ENCODE measurements around the gene C11orf97.
"Not testable (repeated sequence)": the region's sequence is repeated elsewhere in the genome, so short reads cannot be mapped to it uniquely, and the experiment has no call there.

The C11orf97 gene

DNA sequence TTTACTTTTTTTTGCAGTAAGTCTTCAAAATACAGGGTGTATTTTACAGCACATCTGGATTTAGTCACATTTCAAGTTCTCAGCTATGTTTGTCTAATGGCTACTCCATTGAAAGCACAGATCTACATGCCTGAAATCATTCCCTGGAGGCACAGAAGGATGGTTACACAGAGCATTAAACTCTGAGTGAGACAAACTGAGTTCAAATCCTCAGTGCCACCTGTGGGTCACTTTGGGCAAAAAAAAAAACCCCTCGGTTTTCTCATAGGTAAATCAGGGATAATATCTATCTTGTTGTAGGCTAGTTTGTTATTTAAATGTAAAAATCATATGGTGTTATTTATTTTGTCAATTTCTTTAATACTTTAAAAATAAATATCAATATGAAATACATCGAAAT lies 10.7 kb upstream of the C11orf97 start:
- Histone ChIP-seq H3K27ac (ENCODE audit: insufficient read depth, low read depth, low read length, poor library complexity, severe bottlenecking) (no peak overlapping the region), H3K27me3 (ENCODE audit: control insufficient read depth, insufficient read depth, low read length, poor library complexity, severe bottlenecking) (no peaks in the 10 kb centered on the region), H3K4me1 (ENCODE audit: control insufficient read depth, insufficient read depth, low read length) (no peaks in the 10 kb centered on the region), H3K9me3 (ENCODE audit: control insufficient read depth, low read length) (no peaks in the 10 kb centered on the region), H3K4me3 (ENCODE audit: insufficient read depth, low read depth, low read length) (no peak overlapping the region), H3K36me3 (ENCODE audit: control insufficient read depth, insufficient read depth, low read length) (no peaks in the 10 kb centered on the region)
- WGBS, 2 experiments: 83% methylated on average over 2 of the region's 2 CpGs; no CpG with 5 or more reads in 1 of the 2 experiments

DNA sequence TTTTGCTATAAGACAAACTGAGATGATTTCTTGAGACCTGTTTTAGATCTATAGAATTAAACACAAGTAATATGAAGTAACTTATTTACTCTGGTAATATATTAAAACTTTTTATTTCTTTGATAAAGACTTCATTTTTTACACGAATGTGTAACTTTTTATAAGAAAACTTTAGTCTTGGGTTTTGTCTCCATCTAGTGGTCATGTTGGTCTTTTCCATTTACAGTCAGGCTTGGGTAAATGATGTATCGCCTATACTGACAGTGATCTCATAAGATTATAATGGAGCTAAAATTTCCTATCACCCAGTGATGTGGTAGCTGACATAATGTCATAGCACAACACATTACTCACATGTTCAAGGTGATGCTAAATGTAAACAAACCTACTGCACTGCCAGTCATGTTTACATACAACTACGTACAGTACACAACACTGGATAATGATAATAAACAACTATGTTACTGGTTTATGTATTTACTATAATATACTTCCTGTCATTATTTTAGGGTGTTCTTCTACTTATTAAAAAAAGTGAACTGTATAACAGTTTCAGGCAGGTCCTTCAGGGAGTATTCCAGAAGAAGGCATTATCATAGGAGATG lies 7.5 kb upstream of the C11orf97 start:
- 20 to 38% methylated on average over 1 to 3 of the region's 3 CpGs for WGBS, 2 experiments
- no peak overlapping the region for H3K27ac ChIP-seq (ENCODE audit: insufficient read depth, low read depth, low read length, poor library complexity, severe bottlenecking)
- H3K9me3 ChIP-seq (ENCODE audit: control insufficient read depth, low read length): no peaks in the 10 kb centered on the region
- no peaks in the 10 kb centered on the region for H3K4me1 ChIP-seq (ENCODE audit: control insufficient read depth, insufficient read depth, low read length)
- H3K27me3 ChIP-seq (ENCODE audit: control insufficient read depth, insufficient read depth, low read length, poor library complexity, severe bottlenecking): no peaks in the 10 kb centered on the region
- H3K36me3 ChIP-seq (ENCODE audit: control insufficient read depth, insufficient read depth, low read length): no peaks in the 10 kb centered on the region
- H3K4me3 ChIP-seq (ENCODE audit: insufficient read depth, low read depth, low read length): no peak overlapping the region

DNA sequence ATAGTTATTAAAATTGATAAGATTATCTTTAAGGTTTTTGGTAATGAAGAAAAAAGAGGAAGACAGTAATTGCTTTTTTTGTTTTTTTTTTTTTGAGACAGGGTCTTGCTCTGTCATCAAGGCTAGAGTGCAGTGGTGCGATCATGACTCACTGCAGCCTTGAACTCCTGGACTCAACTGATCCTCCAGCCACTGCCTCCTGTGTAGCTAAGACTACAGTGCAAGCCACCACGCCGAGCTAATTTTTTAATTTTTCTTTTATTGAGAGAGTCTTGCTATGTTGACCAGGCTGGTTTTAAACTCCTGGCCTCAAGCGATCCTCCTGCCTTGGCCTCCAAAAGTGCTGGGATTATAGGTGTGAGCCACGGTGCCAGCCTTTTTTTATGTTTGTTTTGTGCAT lies 5.7 kb upstream of the C11orf97 start:
- WGBS, 2 experiments: 89 to 97% methylated on average over 4 of the region's 5 CpGs
- not testable (repeated sequence) for H3K27me3 ChIP-seq (ENCODE audit: control insufficient read depth, insufficient read depth, low read length, poor library complexity, severe bottlenecking); H3K4me3 ChIP-seq (ENCODE audit: insufficient read depth, low read depth, low read length); H3K4me1 ChIP-seq (ENCODE audit: control insufficient read depth, insufficient read depth, low read length); H3K36me3 ChIP-seq (ENCODE audit: control insufficient read depth, insufficient read depth, low read length); H3K9me3 ChIP-seq (ENCODE audit: control insufficient read depth, low read length); H3K27ac ChIP-seq (ENCODE audit: insufficient read depth, low read depth, low read length, poor library complexity, severe bottlenecking)

DNA sequence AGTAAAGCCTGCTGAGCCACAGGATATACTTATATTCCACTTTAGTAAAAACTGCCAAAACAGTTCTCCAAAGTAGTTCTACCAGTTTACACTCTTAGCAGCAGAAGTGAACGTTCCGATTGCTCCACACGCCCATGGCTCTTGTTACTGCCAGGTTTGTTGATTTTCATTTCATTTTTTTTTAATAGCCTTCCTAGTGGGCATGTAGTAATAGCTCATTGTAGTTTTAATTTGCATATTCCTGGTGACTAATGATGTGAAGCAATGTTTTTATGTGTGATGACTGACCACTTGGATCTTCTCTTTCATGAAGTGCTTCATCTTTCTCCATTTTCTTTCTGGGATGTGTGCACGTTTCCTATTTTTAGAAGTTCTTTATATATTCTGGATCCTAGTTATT lies 4.8 kb upstream of the C11orf97 start:
- H3K4me3 ChIP-seq (ENCODE audit: insufficient read depth, low read depth, low read length): no peak overlapping the region
- H3K27me3 ChIP-seq (ENCODE audit: control insufficient read depth, insufficient read depth, low read length, poor library complexity, severe bottlenecking): peaks cover 11% of the 10 kb centered on the region
- H3K4me1 ChIP-seq (ENCODE audit: control insufficient read depth, insufficient read depth, low read length): peaks cover 3% of the 10 kb centered on the region
- no peaks in the 10 kb centered on the region for H3K9me3 ChIP-seq (ENCODE audit: control insufficient read depth, low read length)
- H3K27ac ChIP-seq (ENCODE audit: insufficient read depth, low read depth, low read length, poor library complexity, severe bottlenecking): no peak overlapping the region
- H3K36me3 ChIP-seq (ENCODE audit: control insufficient read depth, insufficient read depth, low read length): no peaks in the 10 kb centered on the region
- 78 to 82% methylated on average over 3 to 4 of the region's 4 CpGs for WGBS, 2 experiments

DNA sequence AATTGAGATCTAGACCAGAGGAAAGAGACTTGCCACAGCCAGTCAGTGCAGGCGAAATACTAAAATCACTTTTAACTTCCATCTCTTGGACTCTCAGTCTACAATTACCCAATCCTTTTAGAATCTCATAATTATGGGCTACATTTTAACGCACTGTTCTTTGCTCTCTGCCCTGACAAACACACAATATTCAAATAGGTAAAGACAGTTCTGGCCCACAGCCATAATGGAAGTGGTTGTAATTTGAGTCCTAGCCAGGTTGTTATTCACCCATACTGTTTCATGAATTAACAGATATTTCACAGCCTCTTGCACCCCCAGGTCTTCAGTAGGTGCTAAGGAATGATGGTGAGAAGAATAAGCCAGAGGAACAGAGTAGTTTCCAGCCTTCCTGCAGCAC lies 830 bp downstream of the C11orf97 start:
- Histone ChIP-seq H3K4me3 (ENCODE audit: insufficient read depth, low read depth, low read length) (no peak overlapping the region), H3K4me1 (ENCODE audit: control insufficient read depth, insufficient read depth, low read length) (peaks cover 3% of the 10 kb centered on the region), H3K27ac (ENCODE audit: insufficient read depth, low read depth, low read length, poor library complexity, severe bottlenecking) (no peak overlapping the region), H3K27me3 (ENCODE audit: control insufficient read depth, insufficient read depth, low read length, poor library complexity, severe bottlenecking) (peaks cover 33% of the 10 kb centered on the region), H3K9me3 (ENCODE audit: control insufficient read depth, low read length) (no peaks in the 10 kb centered on the region), H3K36me3 (ENCODE audit: control insufficient read depth, insufficient read depth, low read length) (no peaks in the 10 kb centered on the region)
- 93 to 98% methylated on average over 2 of the region's 2 CpGs for WGBS, 2 experiments

DNA sequence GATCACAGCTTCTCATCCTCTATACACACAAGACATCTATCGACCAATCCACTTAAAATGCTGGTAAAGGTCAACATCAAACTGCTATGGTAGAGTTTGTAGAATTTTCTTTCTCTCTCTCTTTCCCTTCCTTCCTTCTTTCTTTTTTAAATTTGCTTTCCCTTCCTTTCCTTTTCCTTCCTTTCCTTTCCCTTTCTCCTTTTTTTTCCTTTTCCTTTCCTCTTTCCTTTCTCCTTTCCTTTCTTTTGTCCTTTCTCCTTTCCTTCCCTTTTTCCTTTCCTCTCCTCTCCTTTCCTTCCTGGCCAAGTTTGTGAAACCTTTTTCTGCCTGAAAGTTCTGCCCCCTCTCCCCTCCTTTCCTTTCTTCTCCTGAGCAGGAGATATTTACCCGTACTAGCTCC lies 3.1 kb downstream of the C11orf97 start:
- Histone ChIP-seq H3K9me3 (ENCODE audit: control insufficient read depth, low read length) (no peaks in the 10 kb centered on the region), H3K27me3 (ENCODE audit: control insufficient read depth, insufficient read depth, low read length, poor library complexity, severe bottlenecking) (peaks cover 33% of the 10 kb centered on the region)
- 71 to 78% methylated on average over 1 to 2 of the region's 2 CpGs for WGBS, 2 experiments

DNA sequence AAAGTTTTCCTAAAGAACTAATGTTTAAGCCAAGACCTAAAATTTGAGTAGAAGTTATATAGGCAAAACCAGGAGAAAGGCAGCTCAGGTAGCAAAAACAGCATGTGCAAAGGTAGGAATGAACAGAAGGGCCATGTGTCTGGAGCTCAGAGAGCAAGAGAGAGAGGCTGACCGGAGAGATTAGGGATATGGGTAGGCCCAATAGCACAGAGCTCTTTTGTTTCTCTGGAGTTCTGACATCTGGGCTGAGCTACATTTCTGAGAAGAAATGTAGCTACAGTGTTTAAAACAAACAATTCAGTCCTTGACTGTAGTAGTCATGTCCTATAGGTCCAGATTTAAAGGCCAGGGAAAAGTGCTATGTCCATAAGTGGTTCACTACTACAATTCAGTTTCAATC lies 4.5 kb downstream of the C11orf97 start:
- Histone ChIP-seq H3K9me3 (ENCODE audit: control insufficient read depth, low read length) (no peaks in the 10 kb centered on the region), H3K4me3 (ENCODE audit: insufficient read depth, low read depth, low read length) (no peak overlapping the region), H3K36me3 (ENCODE audit: control insufficient read depth, insufficient read depth, low read length) (no peaks in the 10 kb centered on the region), H3K27ac (ENCODE audit: insufficient read depth, low read depth, low read length, poor library complexity, severe bottlenecking) (no peak overlapping the region), H3K4me1 (ENCODE audit: control insufficient read depth, insufficient read depth, low read length) (peaks cover 3% of the 10 kb centered on the region), H3K27me3 (ENCODE audit: control insufficient read depth, insufficient read depth, low read length, poor library complexity, severe bottlenecking) (peaks cover 30% of the 10 kb centered on the region)
- 30 to 41% methylated on average over 1 of the region's 1 CpG for WGBS, 2 experiments

More for the DNA sequence above, 3.1 kb downstream of the C11orf97 start:
- Histone ChIP-seq H3K4me1 (ENCODE audit: control insufficient read depth, insufficient read depth, low read length) (peaks cover 3% of the 10 kb centered on the region), H3K36me3 (ENCODE audit: control insufficient read depth, insufficient read depth, low read length) (no peaks in the 10 kb centered on the region), H3K27ac (ENCODE audit: insufficient read depth, low read depth, low read length, poor library complexity, severe bottlenecking) (no peak overlapping the region), H3K4me3 (ENCODE audit: insufficient read depth, low read depth, low read length) (no peak overlapping the region)

DNA sequence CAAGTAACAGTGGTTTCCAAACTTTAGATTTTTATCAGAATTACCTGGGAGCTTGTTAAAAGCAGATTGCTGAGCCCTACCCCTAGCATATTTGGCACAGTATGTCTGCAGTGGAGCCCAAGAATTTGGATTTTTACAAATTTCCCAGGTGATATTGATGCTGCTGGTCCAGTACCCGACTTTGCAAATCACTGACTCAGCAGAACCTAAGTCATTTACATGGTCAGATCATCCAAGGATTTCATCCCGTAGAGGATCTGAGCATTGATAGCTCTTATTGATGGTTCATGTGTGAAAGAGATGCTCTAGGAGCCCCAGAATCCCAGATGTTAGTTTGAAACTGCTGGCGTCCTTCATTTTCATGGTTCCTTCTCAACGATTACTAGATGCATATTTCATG lies 6.0 kb downstream of the C11orf97 start:
- Histone ChIP-seq H3K9me3 (ENCODE audit: control insufficient read depth, low read length) (no peaks in the 10 kb centered on the region), H3K4me3 (ENCODE audit: insufficient read depth, low read depth, low read length) (no peak overlapping the region), H3K27ac (ENCODE audit: insufficient read depth, low read depth, low read length, poor library complexity, severe bottlenecking) (no peak overlapping the region), H3K27me3 (ENCODE audit: control insufficient read depth, insufficient read depth, low read length, poor library complexity, severe bottlenecking) (peaks cover 14% of the 10 kb centered on the region), H3K4me1 (ENCODE audit: control insufficient read depth, insufficient read depth, low read length) (no peaks in the 10 kb centered on the region), H3K36me3 (ENCODE audit: control insufficient read depth, insufficient read depth, low read length) (no peaks in the 10 kb centered on the region)
- 89 to 91% methylated on average over 4 of the region's 4 CpGs for WGBS, 2 experiments

DNA sequence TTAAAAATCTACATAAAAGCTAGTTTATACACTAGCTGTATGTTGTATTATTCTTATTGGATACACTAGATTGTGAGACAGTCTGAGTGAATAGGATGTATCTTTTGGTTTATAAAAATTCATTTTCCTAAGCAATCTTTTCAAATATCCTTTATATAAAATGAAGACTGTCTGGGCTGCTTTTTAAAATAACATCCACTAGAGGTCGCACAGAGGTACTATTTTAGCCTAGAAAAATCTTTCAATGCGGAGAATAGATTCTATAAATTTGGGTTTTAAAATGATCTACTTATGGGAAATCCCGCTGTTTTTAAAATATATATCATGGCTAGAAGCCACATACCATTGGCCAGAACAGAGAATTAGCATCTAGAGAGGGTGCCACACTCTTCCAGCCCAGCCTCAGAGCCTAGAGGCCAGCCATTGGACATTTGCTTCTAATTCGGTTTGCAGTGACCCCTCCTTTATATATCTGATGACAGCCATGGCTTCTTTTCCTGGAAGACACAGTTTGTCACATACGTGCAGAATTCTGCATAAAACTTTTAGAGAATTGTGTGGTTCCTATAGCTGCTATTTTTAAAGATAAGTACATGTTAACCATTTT lies 7.3 kb downstream of the C11orf97 start:
- Histone ChIP-seq H3K27ac (ENCODE audit: insufficient read depth, low read depth, low read length, poor library complexity, severe bottlenecking) (no peak overlapping the region), H3K4me1 (ENCODE audit: control insufficient read depth, insufficient read depth, low read length) (no peaks in the 10 kb centered on the region), H3K36me3 (ENCODE audit: control insufficient read depth, insufficient read depth, low read length) (no peaks in the 10 kb centered on the region), H3K4me3 (ENCODE audit: insufficient read depth, low read depth, low read length) (no peak overlapping the region), H3K27me3 (ENCODE audit: control insufficient read depth, insufficient read depth, low read length, poor library complexity, severe bottlenecking) (peaks cover 1% of the 10 kb centered on the region), H3K9me3 (ENCODE audit: control insufficient read depth, low read length) (no peaks in the 10 kb centered on the region)
- WGBS, 2 experiments: 38 to 39% methylated on average over 3 to 5 of the region's 5 CpGs

DNA sequence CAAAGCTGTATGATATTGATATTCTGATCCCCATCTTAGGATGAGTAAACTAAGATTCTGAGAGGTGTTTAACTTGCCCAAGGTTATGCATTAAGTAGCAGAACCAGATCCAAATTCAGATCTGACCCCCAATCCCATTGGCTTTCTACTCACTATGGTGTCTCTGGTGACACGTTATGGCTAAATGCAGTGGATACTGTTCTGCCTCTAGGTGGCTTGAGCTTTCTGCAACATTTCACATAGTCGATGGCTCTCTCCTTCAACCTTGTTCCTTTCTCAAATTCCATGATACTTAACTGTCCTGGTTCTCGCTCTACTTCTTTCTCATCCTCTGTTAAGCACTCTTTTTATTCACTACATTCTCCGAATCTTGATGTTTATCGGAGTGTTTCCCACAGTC lies 9.4 kb downstream of the C11orf97 start:
- Histone ChIP-seq H3K27me3 (ENCODE audit: control insufficient read depth, insufficient read depth, low read length, poor library complexity, severe bottlenecking) (no peaks in the 10 kb centered on the region), H3K4me1 (ENCODE audit: control insufficient read depth, insufficient read depth, low read length) (no peaks in the 10 kb centered on the region), H3K36me3 (ENCODE audit: control insufficient read depth, insufficient read depth, low read length) (no peaks in the 10 kb centered on the region), H3K27ac (ENCODE audit: insufficient read depth, low read depth, low read length, poor library complexity, severe bottlenecking) (no peak overlapping the region), H3K4me3 (ENCODE audit: insufficient read depth, low read depth, low read length) (no peak overlapping the region), H3K9me3 (ENCODE audit: control insufficient read depth, low read length) (no peaks in the 10 kb centered on the region)
- WGBS, 2 experiments: 67 to 69% methylated on average over 5 of the region's 5 CpGs

Data from ectodermal cell (in vitro differentiated cells).